WTC11 (cell line): ENCODE data around the gene SNX17. TPM values are rescaled to one million over a fixed set of nuclear protein-coding genes. Genes with fewer than 3 reads are reported as not detected.

Experiments used
- ATAC-seq: fragments of 200-7000 bp; cut with Tn5 transposase; 2 replicates; pipeline ENCODE4 v1.10.0; 2021; ENCODE audit warnings: mild to moderate bottlenecking, moderate library complexity
- CTCF ChIA-PET: fragments of 300-600 bp; sonication (Branson Sonifier 250); formaldehyde crosslinking; loops from one replicate; lab custom pipeline; 2021; ENCODE audit warnings: antibody characterized with exemption; lab: Charles Lee
- POLR2A ChIA-PET: fragments of 350-600 bp; sonication (Branson Sonifier 250); formaldehyde crosslinking; loops from one replicate; lab custom pipeline; 2021; ENCODE audit warnings: antibody characterized with exemption; lab: Charles Lee
- DNase-seq: peaks from one replicate; pipeline ENCODE4 v3.0.0; 2021; ENCODE audit warnings: low spot score
- H3K27ac Mint-ChIP-seq: 2 replicates; pipeline ENCODE4 v1.8.0; 2021; ENCODE audit warnings: mixed read lengths
- H3K27me3 Mint-ChIP-seq: 2 replicates; pipeline ENCODE4 v1.8.0; 2021; ENCODE audit warnings: low read depth, mild to moderate bottlenecking, moderate library complexity, mixed read lengths
- H3K36me3 Mint-ChIP-seq: 2 replicates; pipeline ENCODE4 v1.8.0; 2021; ENCODE audit warnings: mixed read lengths
- H3K4me1 Mint-ChIP-seq: 2 replicates; pipeline ENCODE4 v1.8.0; 2022; ENCODE audit warnings: mixed read lengths
- H3K4me3 Mint-ChIP-seq: 2 replicates; pipeline ENCODE4 v1.8.0; 2021; ENCODE audit warnings: mild to moderate bottlenecking, moderate library complexity, mixed read lengths
- H3K9me3 Mint-ChIP-seq: 2 replicates; pipeline ENCODE4 v1.8.0; 2021; ENCODE audit warnings: mixed read lengths
- AFF4 ChIP-seq: sonication (generic); formaldehyde crosslinking; IDR thresholded peaks from 2 replicates; pipeline ENCODE4 v1.8.1; 2023; ENCODE audit warnings: mild to moderate bottlenecking, missing genetic modification reagents, borderline replicate concordance
- AR ChIP-seq: fragments of 250-450 bp; sonication (Bioruptor Pico); IDR thresholded peaks from 2 replicates; pipeline ENCODE4 v1.9.0; 2021; ENCODE audit warnings: mild to moderate bottlenecking
- ATF1 ChIP-seq: sonication (generic); formaldehyde crosslinking; IDR thresholded peaks from 2 replicates; pipeline ENCODE4 v1.8.1; 2023; ENCODE audit warnings: mild to moderate bottlenecking, moderate library complexity, missing genetic modification reagents
- CBFB ChIP-seq: sonication (generic); formaldehyde crosslinking; IDR thresholded peaks from 2 replicates; pipeline ENCODE4 v1.8.1; 2022; ENCODE audit warnings: mild to moderate bottlenecking, low read depth, missing genetic modification reagents
- CDX4 ChIP-seq: fragments of 250-450 bp; sonication (Bioruptor Pico); IDR thresholded peaks from 2 replicates; pipeline ENCODE4 v1.9.0; 2021; ENCODE audit warnings: moderate library complexity, mild to moderate bottlenecking, inconsistent platforms, borderline replicate concordance
- EMX1 ChIP-seq: fragments of 250-450 bp; sonication (Bioruptor Pico); IDR thresholded peaks from 2 replicates; pipeline ENCODE4 v1.8.0; 2021; ENCODE audit warnings: mild to moderate bottlenecking
- FOXK1 ChIP-seq: sonication (generic); formaldehyde crosslinking; IDR thresholded peaks from 2 replicates; pipeline ENCODE4 v1.8.0; 2022; ENCODE audit warnings: mild to moderate bottlenecking, moderate library complexity, missing genetic modification reagents
- IRF2 ChIP-seq: sonication (generic); formaldehyde crosslinking; IDR thresholded peaks from 2 replicates; pipeline ENCODE4 v1.8.0; 2022; ENCODE audit warnings: low read depth, missing genetic modification reagents, borderline replicate concordance
- JAZF1 ChIP-seq: fragments of 250-450 bp; sonication (Bioruptor Pico); IDR thresholded peaks from 2 replicates; pipeline ENCODE4 v1.9.0; 2021; ENCODE audit warnings: moderate library complexity, mild to moderate bottlenecking, inconsistent platforms
- MLX ChIP-seq: sonication (generic); formaldehyde crosslinking; IDR thresholded peaks from 2 replicates; pipeline ENCODE4 v1.8.1; 2023; ENCODE audit warnings: mild to moderate bottlenecking, missing genetic modification reagents, moderate library complexity
- NFYB ChIP-seq: sonication (generic); formaldehyde crosslinking; conservative IDR thresholded peaks from 2 replicates; pipeline ENCODE4 v1.8.0; 2022; ENCODE audit warnings: low read depth, missing genetic modification reagents
- OVOL2 ChIP-seq: fragments of 250-450 bp; sonication (Bioruptor Pico); IDR thresholded peaks from 2 replicates; pipeline ENCODE4 v1.9.0; 2021; ENCODE audit warnings: mild to moderate bottlenecking, borderline replicate concordance
- PRDM15 ChIP-seq: sonication (generic); formaldehyde crosslinking; IDR thresholded peaks from 2 replicates; pipeline ENCODE4 v1.8.0; 2022; ENCODE audit warnings: missing genetic modification reagents
- PREB ChIP-seq: sonication (generic); formaldehyde crosslinking; IDR thresholded peaks from 2 replicates; pipeline ENCODE4 v1.8.1; 2022; ENCODE audit warnings: mild to moderate bottlenecking, missing genetic modification reagents, moderate library complexity, borderline replicate concordance
- RORB ChIP-seq: fragments of 250-450 bp; sonication (Bioruptor Pico); IDR thresholded peaks from 2 replicates; pipeline ENCODE4 v1.9.0; 2021; ENCODE audit warnings: mild to moderate bottlenecking
- USF1 ChIP-seq: sonication (generic); formaldehyde crosslinking; IDR thresholded peaks from 2 replicates; pipeline ENCODE4 v1.8.0; 2022; ENCODE audit warnings: mild to moderate bottlenecking, missing genetic modification reagents
- ZBTB21 ChIP-seq: sonication (generic); formaldehyde crosslinking; IDR thresholded peaks from 2 replicates; pipeline ENCODE4 v1.8.1; 2023; ENCODE audit warnings: mild to moderate bottlenecking, missing genetic modification reagents, borderline replicate concordance
- ZNF423 ChIP-seq: fragments of 250-450 bp; sonication (Bioruptor Pico); IDR thresholded peaks from 2 replicates; pipeline ENCODE4 v2.1.2; 2022; ENCODE audit warnings: mild to moderate bottlenecking, moderate library complexity
- total RNA-seq: library from RNA; stranded (reverse); gene quantifications from 3 replicates; pipeline ENCODE4 v1.2.3, GENCODE V29; 2021

Gene SNX17
- total RNA-seq, 1 experiment from 2014 or later, result 74.7 TPM

- TF ChIP-seq AR (CRISPR knock-in tag) (no peak), JAZF1 (no peak)
- TF ChIP-seq, all 79 proteins: peak for 0
These were observed 2.5 kb downstream of the SNX17 start (continued) for GRCh38 chr2:27372937-27373336.

GRCh38 chr2:27373567-27373966, 3.2 kb downstream of the SNX17 start:
- no peak for ATAC-seq
- ChIA-PET POLR2A (interaction anchor here (0.9 kb wide), 2 partner anchors 17 to 56 kb away, joined by 3 to 4 read pairs; partner anchors contain the start of gene GTF3C2), CTCF (no interaction called here)
- Mint-ChIP-seq H3K4me3 (no peak overlapping the region), H3K27me3 (no peaks in the 10 kb centered on the region)
- DNase-seq, result no peak
- TF ChIP-seq PRDM15 (no peak), CDX4 (CRISPR knock-in tag) (no peak), FOXK1 (no peak), PREB (no peak), RORB (no peak)
- TF ChIP-seq, all 79 proteins: peak for 0
- H3K9me3 Mint-ChIP-seq, result no peaks in the 10 kb centered on the region
- no peak overlapping the region for H3K27ac Mint-ChIP-seq
- peaks cover 58% of the 10 kb centered on the region for H3K36me3 Mint-ChIP-seq
- H3K4me1 Mint-ChIP-seq, result peaks cover 20% of the 10 kb centered on the region

- Mint-ChIP-seq H3K9me3 (no peaks in the 10 kb centered on the region), H3K4me1 (peaks cover 24% of the 10 kb centered on the region), H3K4me3 (no peak overlapping the region), H3K27ac (no peak overlapping the region), H3K27me3 (no peaks in the 10 kb centered on the region), H3K36me3 (peaks cover 53% of the 10 kb centered on the region)
- POLR2A ChIA-PET, result no interaction called here
- CTCF ChIA-PET, result interaction anchor here (0.5 kb wide), 1 partner anchor 72 kb away, joined by 3 read pairs; no protein-coding TSS in a partner anchor
- ATAC-seq (no peak), DNase-seq (no peak)
- TF ChIP-seq USF1 (CRISPR knock-in tag) (no peak), AFF4 (CRISPR knock-in tag) (no peak), JAZF1 (no peak), ATF1 (CRISPR knock-in tag) (no peak), CDX4 (CRISPR knock-in tag) (no peak), EMX1 (CRISPR knock-in tag) (no peak), CBFB (CRISPR knock-in tag) (no peak), NFYB (CRISPR knock-in tag) (no peak), IRF2 (CRISPR knock-in tag) (no peak), ZNF423 (CRISPR knock-in tag) (no peak), MLX (CRISPR knock-in tag) (no peak), ZBTB21 (CRISPR knock-in tag) (no peak), OVOL2 (CRISPR knock-in tag) (no peak)
These were observed 5.2 kb downstream of the SNX17 start for GRCh38 chr2:27375513-27376099.
